ENCODE results near the gene RASGRP3.

Gene RASGRP3

GRCh38 chr2:33579227-33579626 lies 102.8 kb downstream of the RASGRP3 start:
- H3K4me3 ChIP-seq (ENCODE audit: low read depth, low read length): no peak overlapping the region
- TF ChIP-seq CTCF (IDR thresholded peaks at IDR 0.05; ENCODE audit: low read depth, low read length): no peak

GRCh38 chr2:33581872-33582271 lies 105.4 kb downstream of the RASGRP3 start:
- H3K4me3 ChIP-seq (ENCODE audit: low read depth, low read length): no peak overlapping the region
- TF ChIP-seq CTCF (IDR thresholded peaks at IDR 0.05; ENCODE audit: low read depth, low read length): no peak

GRCh38 chr2:33583194-33583938 lies 106.9 kb downstream of the RASGRP3 start:
- peak; percentile 72 for TF ChIP-seq CTCF (IDR thresholded peaks at IDR 0.05; ENCODE audit: low read depth, low read length)
- H3K4me3 ChIP-seq (ENCODE audit: low read depth, low read length): no peak overlapping the region

- no peak for TF ChIP-seq CTCF (IDR thresholded peaks at IDR 0.05; ENCODE audit: low read depth, low read length)
- H3K4me3 ChIP-seq (ENCODE audit: low read depth, low read length): no peak overlapping the region
Measured at GRCh38 chr2:33586766-33587165, 110.3 kb downstream of the RASGRP3 start.

- no peak overlapping the region for H3K4me3 ChIP-seq (ENCODE audit: low read depth, low read length)
- TF ChIP-seq CTCF (IDR thresholded peaks at IDR 0.05; ENCODE audit: low read depth, low read length): no peak
Measured at GRCh38 chr2:33588232-33588631, 111.8 kb downstream of the RASGRP3 start.

- no peak for TF ChIP-seq CTCF (IDR thresholded peaks at IDR 0.05; ENCODE audit: low read depth, low read length)
- no peak overlapping the region for H3K4me3 ChIP-seq (ENCODE audit: low read depth, low read length)
Measured at GRCh38 chr2:33589444-33589843, 113.0 kb downstream of the RASGRP3 start.

- TF ChIP-seq CTCF (IDR thresholded peaks at IDR 0.05; ENCODE audit: low read depth, low read length): no peak
- H3K4me3 ChIP-seq (ENCODE audit: low read depth, low read length): no peak overlapping the region
Measured at GRCh38 chr2:33595385-33595784, 118.9 kb downstream of the RASGRP3 start.
